ENCODE measurements around the gene AGL.

- TF ChIP-seq CTCF (conservative IDR thresholded peaks at IDR 0.05; ENCODE audit: low read length) (no peak), EZH2phosphoT487 (IDR thresholded peaks at IDR 0.05; ENCODE audit: borderline replicate concordance) (no peak)
Measured at GRCh38 chr1:99858286-99858685, 8.1 kb downstream of the AGL start.

Data from Loucy (cell line).